Measurements from ENCODE around the gene ULK3.

GRCh38 chr15:74827614-74828013 is 15.3 kb downstream of the ULK3 start:
- TF ChIP-seq CTCF (IDR thresholded peaks at IDR 0.05; ENCODE audit: poor library complexity) (no peak), EZH2phosphoT487 (IDR thresholded peaks at IDR 0.05; ENCODE audit: low read depth, severe bottlenecking, unreplicated experiment) (no peak)

Measured in hepatocyte (in vitro differentiated cells).